GM23338 (cell line): ENCODE data around the gene NAPB. TPM values are rescaled to one million over a fixed set of nuclear protein-coding genes. Genes with fewer than 3 reads are reported as not detected.

Experiments
- ATAC-seq: fragments of 200-7000 bp; cut with Tn5 transposase; 3 replicates; pipeline ENCODE4 v1.9.1; 2020
- DNase-seq: peaks from one replicate; pipeline ENCODE4 v3.0.0-alpha.2; 2015; ENCODE audit warnings: low spot score
- H2AFZ ChIP-seq: fragments of 200-600 bp; sonication (generic); 2 replicates; pipeline ENCODE4 v1.8.0; 2016; ENCODE audit warnings: antibody characterized with exemption, mild to moderate bottlenecking, moderate library complexity
- H3F3A ChIP-seq: fragments of 200-600 bp; sonication (generic); replicated peaks from 2 replicates; pipeline ENCODE4 v1.8.0; 2017; ENCODE audit warnings: antibody characterized with exemption, mixed run types, low read depth
- H3K27ac ChIP-seq: fragments of 200-600 bp; sonication (generic); 2 replicates; pipeline ENCODE4 v1.6.1; 2016; ENCODE audit warnings: low read depth
- H3K27me3 ChIP-seq: fragments of 200-600 bp; sonication (generic); 2 replicates; pipeline ENCODE4 v1.8.0; 2016; ENCODE audit warnings: mild to moderate bottlenecking, mixed run types, moderate library complexity; ENCODE audit not compliant: insufficient read depth
- H3K36me3 ChIP-seq: fragments of 200-600 bp; sonication (generic); 2 replicates; pipeline ENCODE4 v1.8.0; 2016; ENCODE audit warnings: mild to moderate bottlenecking; ENCODE audit not compliant: insufficient read depth
- H3K4me1 ChIP-seq: fragments of 200-600 bp; sonication (generic); 2 replicates; pipeline ENCODE4 v1.8.0; 2016; ENCODE audit warnings: mild to moderate bottlenecking, moderate library complexity; ENCODE audit not compliant: insufficient read depth
- H3K4me2 ChIP-seq: fragments of 200-600 bp; sonication (generic); 2 replicates; pipeline ENCODE4 v1.7.1; 2017; ENCODE audit warnings: mixed run types
- H3K4me3 ChIP-seq: fragments of 200-600 bp; sonication (generic); 2 replicates; pipeline ENCODE4 v1.6.1; 2016; ENCODE audit warnings: mixed run types
- H3K79me2 ChIP-seq: fragments of 200-600 bp; sonication (generic); replicated peaks from 2 replicates; pipeline ENCODE4 v1.8.0; 2017; ENCODE audit warnings: mild to moderate bottlenecking; ENCODE audit not compliant: insufficient read depth
- H3K9me2 ChIP-seq: fragments of 200-600 bp; sonication (generic); 2 replicates; pipeline ENCODE4 v1.8.0; 2017; ENCODE audit not compliant: insufficient read depth
- H4K20me1 ChIP-seq: fragments of 200-600 bp; sonication (generic); replicated peaks from 2 replicates; pipeline ENCODE4 v1.8.0; 2017; ENCODE audit warnings: mild to moderate bottlenecking; ENCODE audit not compliant: insufficient read depth
- H3K27ac Mint-ChIP-seq: 2 replicates; pipeline ENCODE4 v1.8.0; 2020; ENCODE audit warnings: inconsistent platforms, mild to moderate bottlenecking, moderate library complexity, mixed read lengths
- H3K27me3 Mint-ChIP-seq: 3 replicates; pipeline ENCODE4 v1.8.0; 2022; ENCODE audit warnings: low read depth, mild to moderate bottlenecking, moderate library complexity, mixed read lengths, inconsistent platforms; ENCODE audit not compliant: insufficient read depth, poor library complexity
- H3K36me3 Mint-ChIP-seq: 3 replicates; pipeline ENCODE4 v1.8.0; 2021; ENCODE audit warnings: low read depth, mild to moderate bottlenecking, inconsistent platforms, moderate library complexity, mixed read lengths
- H3K4me1 Mint-ChIP-seq: 3 replicates; pipeline ENCODE4 v1.8.0; 2020; ENCODE audit warnings: mild to moderate bottlenecking, inconsistent platforms, mixed read lengths
- H3K4me3 Mint-ChIP-seq: 3 replicates; pipeline ENCODE4 v1.8.0; 2021; ENCODE audit warnings: moderate library complexity, mild to moderate bottlenecking, inconsistent platforms, mixed read lengths
- H3K9me3 Mint-ChIP-seq: 3 replicates; pipeline ENCODE4 v1.8.0; 2020; ENCODE audit warnings: moderate library complexity, mild to moderate bottlenecking, inconsistent platforms, mixed read lengths
- CREB1 ChIP-seq: fragments of 250-450 bp; sonication (Bioruptor Pico); IDR thresholded peaks from 2 replicates; pipeline ENCODE4 v1.5.0; 2020; ENCODE audit warnings: low read depth, mild to moderate bottlenecking, moderate library complexity
- CTCF ChIP-seq, 2 experiments: fragments of 200-600 bp in 1 of 2; sonication (generic) in 1 of 2; conservative IDR thresholded peaks; 2 replicates each; pipeline versions ENCODE4 v1.5.1 to v1.6.1; 2016 to 2017; ENCODE audit warnings: antibody characterized with exemption in 2 of 2, low read depth in 2 of 2, mild to moderate bottlenecking in 2 of 2, moderate library complexity in 1 of 2
- ETS1 ChIP-seq: IDR thresholded peaks from 2 replicates; pipeline ENCODE4 v1.6.1; 2016; ENCODE audit warnings: antibody characterized with exemption
- EZH2 ChIP-seq: fragments of 200-600 bp; sonication (generic); IDR thresholded peaks from one replicate; pipeline ENCODE4 v1.8.0; 2017; ENCODE audit warnings: antibody characterized with exemption, mild to moderate bottlenecking, low read depth; ENCODE audit not compliant: unreplicated experiment
- EZH2phosphoT487 ChIP-seq: fragments of 200-600 bp; sonication (generic); IDR thresholded peaks from one replicate; pipeline ENCODE4 v1.8.1; 2018; ENCODE audit warnings: antibody characterized with exemption; ENCODE audit not compliant: unreplicated experiment
- JUNB ChIP-seq: IDR thresholded peaks from one replicate; pipeline ENCODE4 v1.6.1; 2016; ENCODE audit warnings: antibody characterized with exemption; ENCODE audit not compliant: unreplicated experiment
- NANOG ChIP-seq: IDR thresholded peaks from 2 replicates; pipeline ENCODE4 v1.6.1; 2016; ENCODE audit warnings: antibody characterized with exemption, borderline replicate concordance
- POLR2AphosphoS5 ChIP-seq: IDR thresholded peaks from 2 replicates; pipeline ENCODE4 v1.6.1; 2016; ENCODE audit warnings: antibody characterized with exemption, low read depth
- REST ChIP-seq: IDR thresholded peaks from one replicate; pipeline ENCODE4 v1.6.1; 2018; ENCODE audit warnings: antibody characterized with exemption; ENCODE audit not compliant: unreplicated experiment
- STAT1 ChIP-seq: IDR thresholded peaks from one replicate; pipeline ENCODE4 v1.6.1; 2016; ENCODE audit warnings: antibody characterized with exemption; ENCODE audit not compliant: unreplicated experiment
- ZNF114 ChIP-seq: fragments of 250-450 bp; sonication (Bioruptor Pico); IDR thresholded peaks from 2 replicates; pipeline ENCODE4 v1.5.0; 2020; ENCODE audit warnings: mild to moderate bottlenecking, moderate library complexity
- ZNF331 ChIP-seq: fragments of 250-450 bp; sonication (Bioruptor Pico); IDR thresholded peaks from 2 replicates; pipeline ENCODE4 v1.5.0; 2020; ENCODE audit warnings: low read depth, mild to moderate bottlenecking, moderate library complexity
- ZNF462 ChIP-seq: fragments of 250-450 bp; sonication (Bioruptor Pico); IDR thresholded peaks from 2 replicates; pipeline ENCODE4 v1.5.0; 2020; ENCODE audit warnings: mild to moderate bottlenecking, moderate library complexity
- polyA plus RNA-seq: library from polyadenylated mRNA; unstranded; fragments of >200 nt; fragmentation: Nextera tagmentation; extraction: Ambion mirVana; gene quantifications from 2 replicates; pipeline ENCODE4 v1.2.1, GENCODE V29; 2016
- total RNA-seq: library from RNA; depleted of rRNA; stranded (reverse); fragments of >200 nt; shearing (Covaris generic); gene quantifications from 2 replicates; pipeline ENCODE4 v1.2.3, GENCODE V29; 2014

The NAPB gene
- total and polyA plus RNA-seq, 2 experiments from 2014 or later = 7.3 to 18.1 TPM

- Mint-ChIP-seq H3K4me1 (peaks cover 13% of the 10 kb centered on the region; the same call in 2 of the 3 replicates), H3K9me3 (no peaks in the 10 kb centered on the region), H3K27me3 (peaks cover 2% of the 10 kb centered on the region), H3K36me3 (no peaks in the 10 kb centered on the region), H3K4me3 (no peak overlapping the region), H3K27ac (no peak overlapping the region)
- TF ChIP-seq JUNB (no peak), STAT1 (no peak), POLR2AphosphoS5 (no peak), REST (no peak), ZNF114 (CRISPR knock-in tag) (no peak), EZH2 (no peak), ETS1 (no peak), NANOG (no peak), CTCF (conservative IDR thresholded peaks at IDR 0.05; ENCODE audit: low read depth in 2 of 2) (no peak), ZNF462 (CRISPR knock-in tag) (no peak), EZH2phosphoT487 (no peak), CREB1 (CRISPR knock-in tag) (no peak), ZNF331 (no peak)
- Histone ChIP-seq H3K27ac (no peak overlapping the region), H3F3A (no peaks in the 10 kb centered on the region), H4K20me1 (peaks cover 71% of the 10 kb centered on the region), H3K4me3 (no peak overlapping the region), H2AFZ (no peak overlapping the region), H3K36me3 (no peaks in the 10 kb centered on the region), H3K27me3 (no peaks in the 10 kb centered on the region), H3K79me2 (peaks cover 95% of the 10 kb centered on the region), H3K4me2 (no peak overlapping the region), H3K9me2 (no peaks in the 10 kb centered on the region), H3K4me1 (peaks cover 17% of the 10 kb centered on the region)
- ATAC-seq (no peak), DNase-seq (no peak)
Observed at GRCh38 chr20:23406880-23407279, 14.4 kb downstream of the NAPB start.
